Pons (tissue), 1 donor: Measurements from ENCODE around the gene SRPK2.
"Not testable (repeated sequence)": the region's sequence is repeated elsewhere in the genome, so short reads cannot be mapped to it uniquely, and the experiment has no call there.

Experiments
- DNase-seq: peaks from one replicate; pipeline ENCODE4 v3.0.0-alpha.2; 2016; ENCODE audit warnings: low spot score

SRPK2 gene

DNA sequence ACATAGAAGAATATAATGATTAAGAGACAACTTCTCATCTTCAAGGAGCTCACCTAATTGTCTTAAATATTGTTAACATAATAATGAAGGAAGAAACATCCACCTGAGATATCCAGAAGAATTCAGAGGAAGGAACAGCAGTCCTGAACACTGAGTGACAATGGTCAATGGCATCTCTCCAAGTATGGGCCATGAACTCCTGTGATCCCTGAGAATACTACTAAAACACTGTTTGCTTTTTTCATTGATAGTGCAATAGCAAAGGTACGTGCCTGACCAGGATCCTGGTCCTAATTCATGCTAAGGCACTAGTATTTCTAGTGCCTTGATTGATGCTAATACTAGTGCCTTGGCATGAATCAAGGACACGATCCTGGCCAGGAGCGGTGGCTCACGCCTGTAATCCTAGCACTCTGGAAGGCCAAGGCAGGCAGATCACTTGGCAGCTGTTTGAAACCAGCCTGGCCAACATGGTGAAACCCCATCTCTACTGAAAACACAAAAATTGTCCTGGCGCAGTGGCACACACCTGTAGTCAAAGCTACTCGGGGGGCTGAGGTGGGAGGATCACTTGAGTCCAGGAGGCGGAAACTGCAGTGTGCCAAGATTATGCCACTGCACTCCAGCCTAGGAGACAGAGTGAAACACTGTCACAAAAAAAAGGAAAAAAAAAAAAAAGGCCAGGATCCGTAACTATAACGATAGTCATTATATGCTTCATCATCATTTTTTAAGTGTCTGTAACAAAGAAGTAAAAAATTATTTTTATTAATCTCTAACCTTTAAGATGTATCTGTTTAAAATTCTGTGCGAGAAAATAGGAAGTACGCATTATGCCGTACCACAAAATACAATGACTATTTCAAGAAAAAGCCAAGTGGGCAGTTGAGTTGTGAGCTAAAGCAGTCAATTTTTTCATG, 49.1 kb downstream of the SRPK2 start:
- no peak for DNase-seq

DNA sequence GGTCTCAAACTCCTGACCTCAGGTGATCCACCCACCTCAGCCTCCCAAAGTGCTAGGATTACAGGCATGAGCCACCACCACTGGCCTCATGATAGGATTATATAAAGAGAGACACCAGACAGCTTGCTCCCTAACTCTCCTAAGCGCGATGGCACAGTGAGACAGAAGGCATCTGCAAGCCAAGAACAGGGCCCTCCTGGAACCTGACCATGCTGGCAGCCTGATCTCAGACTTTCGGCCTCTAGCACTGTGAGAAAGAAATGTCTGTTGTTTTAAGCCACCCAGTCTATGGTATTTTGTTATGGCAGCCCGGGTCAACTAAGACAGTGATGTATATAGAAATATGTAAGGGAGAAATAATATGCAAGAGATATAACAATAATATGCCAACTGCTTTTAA, 51.2 kb downstream of the SRPK2 start:
- DNase-seq = peak; percentile 30

DNA sequence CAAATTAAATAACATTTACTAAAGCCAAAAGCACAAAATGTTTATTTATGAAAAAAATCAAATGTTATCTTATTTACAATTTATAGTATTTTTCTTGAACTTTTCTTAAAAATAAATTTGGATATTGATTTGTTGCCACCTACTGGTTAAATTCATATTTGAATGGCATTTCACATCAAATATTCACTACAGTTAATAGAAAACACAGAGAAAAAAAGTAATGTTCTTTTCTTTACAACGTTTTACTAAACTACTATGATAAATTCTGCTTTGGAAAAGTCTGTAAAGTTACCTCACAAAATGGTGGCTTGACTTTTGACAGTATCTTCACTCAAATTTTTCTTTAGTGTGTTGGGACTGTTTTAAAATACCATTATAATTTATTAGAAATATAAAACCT, 52.7 kb downstream of the SRPK2 start:
- DNase-seq = peak; percentile 41

DNA sequence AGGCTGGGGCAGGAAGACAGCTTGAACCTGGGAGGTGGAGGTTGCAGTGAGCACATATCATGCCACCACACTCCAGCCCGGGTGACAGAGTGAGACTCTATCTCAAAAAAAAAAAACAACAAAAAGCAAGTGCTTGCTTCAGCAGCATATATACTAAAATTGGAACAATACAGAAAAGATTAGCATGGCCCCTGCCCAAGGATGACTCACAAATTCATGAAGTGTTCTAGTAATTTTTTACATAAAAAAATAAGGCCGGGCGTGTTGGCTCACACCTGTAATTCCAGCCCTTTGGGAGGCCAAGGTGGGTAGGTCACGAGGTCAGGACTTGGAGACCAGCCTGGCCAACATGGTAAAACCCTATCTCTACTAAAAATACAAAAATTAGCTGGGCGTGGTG, 56.1 kb downstream of the SRPK2 start:
- DNase-seq = not testable (repeated sequence)

DNA sequence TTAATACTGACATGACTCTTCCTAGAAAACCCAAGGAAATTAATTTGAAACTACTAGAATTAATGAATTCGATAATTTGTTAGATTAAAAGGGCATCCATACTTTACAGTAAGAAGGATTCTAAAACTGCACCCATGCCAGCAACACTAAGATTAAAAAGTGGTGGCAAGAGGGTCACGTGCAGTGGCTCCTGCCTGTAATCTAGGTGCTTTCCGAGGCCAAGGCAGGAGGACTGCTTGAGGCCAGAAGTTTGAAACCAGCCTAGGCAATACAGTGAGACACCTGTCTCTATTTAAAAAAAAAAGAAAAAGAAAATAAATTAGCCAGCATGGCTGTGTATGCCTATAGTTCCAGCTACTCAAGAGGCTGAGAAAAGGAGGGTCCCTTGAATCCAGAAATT, 58.2 kb downstream of the SRPK2 start:
- DNase-seq = no peak

DNA sequence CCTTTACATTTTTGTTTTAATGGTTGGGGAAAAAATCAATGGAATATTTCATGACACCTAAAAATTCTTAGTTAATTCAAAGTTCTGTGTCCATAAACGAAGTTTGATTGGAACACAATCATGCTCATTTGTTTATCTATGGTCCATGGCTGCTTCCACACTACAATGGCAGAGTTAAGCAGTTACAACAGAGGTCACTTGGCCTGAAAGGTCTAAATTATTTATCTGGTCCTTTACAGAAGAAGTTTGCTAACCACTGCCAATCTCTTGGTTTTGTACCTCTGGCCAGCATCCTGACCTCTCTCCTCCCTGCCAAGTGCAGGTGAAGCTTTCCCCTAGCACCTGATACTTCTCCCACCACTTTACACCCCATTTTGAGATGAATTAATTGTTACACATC, 61.5 kb downstream of the SRPK2 start:
- no peak for DNase-seq

DNA sequence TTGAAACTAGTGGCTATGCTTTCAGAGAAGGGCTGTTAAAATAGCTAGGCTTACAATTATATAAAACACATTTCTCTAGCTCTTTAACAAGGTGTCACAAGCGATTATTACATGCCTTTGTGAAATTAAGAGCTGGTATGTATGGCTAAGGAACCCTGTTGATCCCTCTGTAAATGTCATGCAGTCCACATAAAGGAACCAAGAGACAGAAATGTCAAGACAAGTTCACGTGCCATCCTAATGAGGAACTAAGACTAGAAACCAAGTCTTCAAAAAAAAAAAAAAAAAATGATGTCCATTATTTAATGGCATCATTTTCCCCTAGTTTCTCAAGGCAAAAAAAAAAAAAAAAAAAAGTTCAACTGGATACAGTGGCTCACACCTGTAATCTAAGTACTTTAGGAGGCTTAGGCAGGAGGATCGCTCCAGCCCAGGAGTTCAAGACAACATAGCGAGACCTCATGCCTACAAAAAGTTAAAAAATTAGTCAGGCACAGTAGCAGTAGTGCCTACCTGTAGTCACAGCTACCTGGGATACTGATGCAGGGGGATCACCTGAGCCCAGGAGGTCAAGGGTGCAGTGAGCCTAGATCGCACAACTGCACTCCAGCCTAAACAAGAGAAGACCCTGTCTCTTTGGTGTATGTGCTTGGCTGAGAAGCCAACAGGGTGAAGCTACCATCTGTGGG, 63.4 kb downstream of the SRPK2 start:
- no peak for DNase-seq

DNA sequence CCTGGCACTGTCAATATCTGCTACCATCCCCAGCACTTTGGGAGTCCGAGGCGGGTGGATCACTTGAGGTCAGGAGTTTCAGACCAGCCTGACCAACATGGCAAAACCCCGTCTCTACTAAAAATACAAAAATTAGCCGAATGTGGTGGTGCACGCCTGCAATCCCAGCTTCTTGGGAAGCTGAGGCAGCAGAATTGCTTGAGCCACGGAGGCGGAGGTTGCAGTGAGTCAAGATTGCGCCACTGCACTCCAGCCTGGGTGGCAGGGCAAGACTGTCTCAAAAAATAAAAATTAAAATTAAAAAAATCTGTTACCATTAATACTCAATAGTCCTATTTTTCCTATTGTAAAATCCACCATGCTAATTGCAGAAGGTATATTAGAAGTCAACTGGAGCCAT, 64.1 kb downstream of the SRPK2 start:
- DNase-seq = not testable (repeated sequence)

DNA sequence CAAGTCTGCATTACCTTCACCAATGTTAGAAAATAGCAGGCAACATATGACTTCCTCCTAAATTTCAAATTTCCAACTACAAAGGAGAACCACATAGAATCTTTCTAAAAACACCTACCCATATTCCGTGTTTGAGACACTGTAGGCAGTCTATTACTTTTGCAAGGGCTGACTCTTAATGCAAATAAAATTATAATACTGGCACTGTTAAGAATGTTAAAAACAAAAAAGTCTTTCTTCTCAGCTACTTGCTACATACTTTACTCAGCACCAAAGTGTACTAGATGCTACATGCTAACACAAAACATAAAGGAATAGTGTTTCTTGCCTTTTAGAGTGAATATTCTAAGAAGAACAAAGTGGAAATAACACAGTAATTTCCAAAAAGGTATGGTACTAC, 65.4 kb downstream of the SRPK2 start:
- no peak for DNase-seq

DNA sequence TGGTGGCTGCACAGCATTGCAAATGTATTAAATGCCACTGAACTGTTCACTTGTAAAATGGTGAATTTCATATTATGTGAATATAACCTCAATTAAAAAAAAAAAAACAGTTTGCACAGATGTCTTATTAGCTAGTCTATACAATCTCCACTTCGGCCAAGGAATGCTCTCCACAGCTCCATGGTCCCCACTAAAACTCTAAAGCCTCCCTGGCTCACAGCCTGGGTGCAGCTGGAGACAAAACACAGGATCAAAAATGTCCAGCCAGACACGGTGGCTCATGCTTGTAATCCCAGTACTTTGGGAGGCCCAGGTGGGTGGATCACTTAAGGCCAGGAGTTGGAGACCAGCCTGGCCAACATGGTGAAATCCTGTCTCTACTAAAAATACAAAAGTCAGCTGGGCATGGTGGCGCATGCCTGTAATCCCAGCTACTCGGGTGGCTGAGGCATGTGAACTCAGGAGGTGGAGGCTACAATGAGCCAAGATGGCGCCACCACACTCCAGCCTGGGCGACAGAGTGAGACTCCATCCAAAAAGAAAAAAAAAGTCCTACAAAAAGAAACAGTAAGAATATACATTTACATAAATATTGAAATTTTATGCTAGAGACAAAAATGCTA, 66.0 kb downstream of the SRPK2 start:
- DNase-seq = no peak

DNA sequence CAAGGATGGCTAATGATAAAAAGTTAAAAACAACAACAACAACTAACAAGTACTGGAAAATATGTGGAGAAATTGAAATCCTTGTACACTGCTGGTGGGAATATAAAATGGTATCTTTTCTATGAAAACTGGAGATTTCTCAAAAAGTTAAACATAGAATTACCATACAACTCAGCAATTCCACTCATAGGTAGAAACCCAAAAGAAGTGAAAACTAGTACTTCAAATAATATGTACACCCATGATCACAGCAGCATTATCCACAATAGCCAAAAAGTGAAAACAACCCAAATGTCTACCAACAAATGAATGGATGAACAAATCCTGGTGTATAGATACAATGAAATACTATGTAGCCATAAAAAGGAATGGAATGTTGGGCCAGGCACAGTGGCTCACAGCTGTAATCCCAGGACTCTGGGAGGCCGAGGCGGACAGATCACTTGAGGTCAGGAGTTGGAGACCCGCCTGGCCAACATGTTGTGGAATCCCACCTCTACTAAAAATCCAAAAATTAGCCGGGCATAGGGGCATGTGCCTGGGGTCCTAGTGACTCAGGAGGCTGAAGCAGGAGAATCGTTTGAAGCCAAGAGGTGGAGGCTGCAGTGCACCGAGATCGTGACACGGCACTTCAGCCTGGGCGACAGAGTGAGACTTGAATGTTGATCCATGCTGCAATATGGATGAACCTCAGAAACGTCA, 66.8 kb downstream of the SRPK2 start:
- DNase-seq = no peak

DNA sequence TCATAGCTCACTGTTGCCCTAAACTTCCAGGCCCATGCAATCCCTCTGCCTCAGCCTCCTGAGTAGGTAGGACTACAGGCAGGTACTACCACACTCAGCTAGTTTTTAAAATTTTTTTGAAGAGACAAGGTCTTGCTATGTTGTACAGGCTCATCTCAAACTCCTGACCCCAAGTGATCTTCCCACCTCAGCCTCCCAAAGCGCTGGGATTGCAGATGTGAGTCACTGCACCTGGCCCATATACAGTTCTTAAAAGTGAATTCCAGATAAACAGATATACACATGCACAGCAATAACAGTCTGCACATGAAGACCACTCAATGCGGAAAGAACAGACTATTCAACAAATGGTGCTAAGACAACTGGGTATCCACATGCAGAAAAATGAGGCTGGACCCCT, 67.8 kb downstream of the SRPK2 start:
- no peak for DNase-seq

DNA sequence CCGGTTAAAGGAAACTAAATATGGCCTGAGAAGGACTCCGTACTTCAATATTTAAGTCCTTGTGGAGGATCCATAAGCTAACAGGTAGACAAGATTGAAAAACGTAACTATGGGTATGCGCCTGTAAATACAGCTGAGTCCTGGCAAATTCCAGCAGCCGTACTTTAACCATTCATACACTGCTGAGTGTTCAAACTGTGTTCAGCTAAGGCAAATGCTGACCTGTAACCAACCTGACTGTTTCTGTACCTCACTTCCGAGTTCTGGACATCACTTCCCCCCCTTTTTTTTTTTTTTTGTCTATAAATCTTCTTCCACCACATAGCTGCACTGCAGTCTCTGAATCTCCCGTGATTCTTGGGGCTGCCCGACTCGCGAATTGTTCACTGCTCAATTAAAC, 69.1 kb downstream of the SRPK2 start:
- no peak for DNase-seq

DNA sequence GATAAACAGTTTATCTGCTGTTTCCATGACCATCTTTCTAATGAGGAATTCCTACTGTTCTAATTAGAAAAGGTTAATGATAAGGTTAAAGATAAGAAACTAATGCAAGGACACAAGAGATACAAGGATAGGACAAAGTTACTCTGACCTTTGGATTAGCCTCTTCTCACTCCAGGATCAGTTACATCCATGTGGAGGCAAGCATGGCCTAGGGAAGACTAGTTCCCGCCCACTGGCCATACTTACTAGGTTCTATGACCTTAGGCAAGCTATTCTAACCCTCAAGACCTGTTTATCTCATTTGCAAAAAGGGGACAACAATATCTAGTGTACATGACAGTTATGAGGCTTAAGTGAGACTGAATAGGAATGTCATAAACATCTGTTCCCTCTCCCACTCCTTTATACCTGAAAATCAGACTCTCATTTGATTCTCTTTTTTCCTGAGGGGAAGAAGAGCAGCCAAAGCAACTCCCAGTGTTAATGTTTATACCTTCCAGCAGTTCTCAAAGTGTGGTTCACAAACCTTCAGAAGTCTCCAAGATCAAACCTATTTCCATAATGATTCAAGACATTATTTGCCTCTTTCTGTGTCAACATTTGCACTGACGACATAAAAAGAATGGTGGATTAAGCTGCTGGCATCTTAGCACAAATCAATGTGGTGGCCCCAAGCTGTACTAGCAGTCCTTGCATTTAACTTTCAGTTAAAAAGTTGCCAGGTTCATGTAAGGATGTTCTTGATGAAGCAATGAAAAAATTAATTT, 72.0 kb downstream of the SRPK2 start:
- no peak for DNase-seq

DNA sequence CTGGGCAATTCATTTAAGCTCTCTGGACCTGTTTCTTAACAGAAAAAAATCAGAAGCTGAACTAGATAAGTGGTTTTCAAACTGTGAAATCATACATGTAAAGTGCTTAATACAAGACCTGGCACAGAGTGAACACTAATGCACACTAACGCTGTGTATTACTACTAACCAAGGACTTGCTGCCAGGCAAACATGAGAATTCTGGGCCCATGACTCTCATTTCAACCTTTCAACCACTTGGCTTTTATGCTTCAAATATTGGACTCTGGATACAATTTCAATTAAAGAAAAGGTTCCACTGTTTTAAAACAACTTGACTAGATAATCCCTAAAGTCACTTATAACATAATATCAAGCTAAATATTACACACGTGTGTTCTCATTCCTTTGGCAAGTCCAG, 73.4 kb downstream of the SRPK2 start:
- DNase-seq = no peak

DNA sequence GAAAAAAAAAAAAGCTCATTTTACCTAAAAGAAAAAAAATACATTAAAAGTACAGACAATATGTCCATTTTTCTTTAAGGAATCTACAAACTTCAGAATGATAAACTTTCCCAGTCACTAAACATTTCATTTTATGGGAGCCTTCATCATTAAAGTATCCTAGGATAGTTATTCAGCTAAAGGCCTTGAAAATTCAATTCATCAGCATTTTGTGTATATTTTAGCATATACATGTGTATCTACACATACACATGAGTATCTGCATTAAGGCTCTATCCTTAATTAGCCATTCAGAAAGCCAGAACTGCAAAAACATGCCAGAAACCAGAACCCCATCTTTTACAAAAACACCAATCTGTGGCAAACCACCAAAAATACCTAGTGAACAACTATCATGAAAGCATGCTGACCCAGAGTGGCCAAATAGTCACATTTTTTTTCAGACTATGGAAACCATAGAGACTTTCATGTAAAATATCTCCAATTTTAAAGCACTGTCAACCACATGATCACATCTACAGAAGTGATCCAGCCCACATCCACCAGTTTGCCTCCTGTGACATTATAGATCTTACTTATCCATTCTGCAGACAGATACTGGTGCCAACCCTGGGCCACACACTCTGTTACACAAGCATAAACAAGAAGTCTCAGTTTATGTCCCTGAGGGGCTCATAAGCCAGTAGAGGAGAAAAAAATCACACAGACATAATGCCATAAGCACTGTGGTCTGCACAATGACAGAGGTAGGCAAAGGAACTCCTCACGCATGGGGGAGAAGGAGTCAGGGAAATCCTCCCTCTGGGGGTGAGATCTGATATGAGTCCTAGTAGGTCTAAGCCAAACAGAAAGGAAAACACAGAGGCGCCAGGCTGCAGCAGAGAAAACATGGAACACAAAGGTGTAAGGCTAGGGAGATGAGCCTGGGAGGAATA, 79.2 kb downstream of the SRPK2 start:
- DNase-seq = no peak

DNA sequence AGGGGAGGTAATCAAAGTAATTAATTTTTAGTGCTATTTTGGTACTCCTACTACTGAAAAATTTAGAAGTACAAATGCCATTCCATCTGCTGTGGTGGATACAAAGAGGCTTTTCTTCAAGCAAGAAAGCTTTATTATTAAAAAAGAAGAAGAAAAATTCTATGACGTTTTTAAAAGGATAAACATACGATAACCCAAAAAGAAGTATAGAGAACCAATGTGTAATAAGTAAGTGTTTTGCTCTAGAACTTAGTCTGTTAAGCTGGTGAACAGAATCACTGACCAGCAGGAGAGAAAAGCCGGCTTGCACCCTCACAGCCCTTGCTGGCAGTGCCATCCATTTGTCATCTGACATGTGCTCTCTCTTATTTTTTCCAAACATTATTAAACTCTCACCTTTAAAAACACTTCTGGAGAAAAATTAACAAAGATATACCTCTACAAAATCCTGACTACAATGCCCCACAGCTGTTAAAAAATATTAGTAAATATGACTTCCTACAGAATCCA, 81.5 kb downstream of the SRPK2 start:
- peak; percentile 67 for DNase-seq

DNA sequence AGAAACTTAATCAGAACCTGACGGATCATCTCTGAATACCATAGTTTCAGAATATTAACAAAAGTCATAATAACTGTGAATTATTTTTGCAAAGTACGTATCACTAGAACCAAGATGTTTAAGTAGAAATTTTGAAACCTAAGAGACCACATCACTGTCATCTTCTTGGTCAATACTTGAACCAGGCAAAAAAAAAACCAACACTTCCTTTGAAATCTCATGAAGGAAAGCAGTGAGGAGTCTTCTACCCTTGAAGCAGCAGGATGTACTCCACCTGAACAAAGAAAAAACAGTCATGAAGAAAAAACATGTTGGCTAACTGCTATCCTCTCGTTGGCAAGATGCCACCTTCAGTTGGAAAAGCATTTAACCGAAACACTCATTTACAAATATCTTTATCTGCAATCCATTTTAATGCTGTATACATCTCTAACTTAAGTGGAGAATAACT, 82.4 kb downstream of the SRPK2 start:
- DNase-seq = peak; percentile 46

DNA sequence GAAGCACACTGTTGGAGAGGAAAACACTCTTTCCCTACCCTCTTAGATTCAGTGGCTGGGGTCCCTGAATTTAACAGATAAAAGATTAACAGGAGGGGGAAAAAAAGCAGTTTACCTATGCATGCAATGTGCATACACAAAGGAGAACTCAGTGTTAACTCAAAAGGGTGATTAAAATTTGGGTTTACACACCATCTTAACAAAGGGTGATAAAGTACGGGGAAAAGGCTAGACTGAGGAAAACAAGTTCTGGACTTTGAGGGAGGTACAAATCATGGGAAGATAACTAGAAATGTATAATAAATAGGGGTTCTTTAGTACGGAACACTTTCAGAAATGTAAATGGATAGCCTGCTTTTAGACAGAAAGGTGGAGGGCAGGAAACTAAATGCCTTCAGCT, 83.1 kb downstream of the SRPK2 start:
- DNase-seq = no peak
